Measurements from ENCODE around the gene BAK1. TPM values are rescaled to one million over a fixed set of nuclear protein-coding genes. Genes with fewer than 3 reads are reported as not detected.

The BAK1 gene
- total and polyA plus RNA-seq, 2 donors (not counting 3 experiments of a cell fraction or from before 2014, with no cell fraction given): 25.4 to 37.1 TPM

DNA sequence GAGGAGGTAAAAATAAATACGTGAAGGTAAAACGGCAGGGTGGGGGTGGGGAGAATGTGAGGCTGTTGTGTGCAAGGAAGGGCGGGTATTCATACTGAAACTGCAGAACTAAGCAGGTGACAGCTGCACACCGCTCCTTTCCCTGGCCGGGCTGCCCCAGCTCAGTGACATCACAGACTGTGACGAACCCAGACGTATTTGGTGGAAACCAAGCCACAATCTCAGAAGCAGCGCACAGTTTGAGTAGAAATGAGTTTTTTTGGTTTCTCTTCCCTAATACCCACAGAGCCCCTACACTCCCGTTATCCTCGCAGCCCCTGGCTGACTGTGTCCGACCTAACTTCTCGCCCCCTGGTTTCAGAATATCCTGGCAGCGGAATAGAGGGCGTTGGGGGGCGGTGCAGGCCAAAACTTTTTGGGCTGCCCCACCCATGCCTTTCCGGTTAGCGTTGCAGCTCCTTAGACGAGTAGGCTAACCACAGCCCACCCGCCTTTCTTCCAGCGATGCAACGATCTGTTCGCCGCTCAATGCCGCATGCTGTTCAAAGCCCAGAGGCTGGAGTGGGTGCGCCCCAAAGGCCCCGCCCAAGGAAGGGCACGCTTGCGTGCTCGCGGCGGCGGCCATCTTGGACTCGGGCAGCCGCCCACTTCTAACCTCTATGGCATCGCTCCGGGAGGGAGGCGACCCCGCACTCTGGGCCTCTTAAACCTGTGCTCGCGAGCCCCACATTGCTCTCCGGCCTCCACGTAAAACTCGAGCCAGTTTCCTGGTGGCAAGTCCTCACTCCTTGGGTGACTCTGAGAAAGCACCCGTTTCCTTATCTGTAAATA is 9.1 kb downstream of the BAK1 start:
- Histone ChIP-seq H3K9ac (replicated peaks; ENCODE audit: extremely low read depth, insufficient read depth, low read length) (peak overlapping the region; percentile 27), H3K9me1 (replicated peaks; ENCODE audit: control insufficient read depth, extremely low read depth, insufficient read depth, low read length) (no peaks in the 10 kb centered on the region), H3K4me1 (ENCODE audit: control insufficient read depth, extremely low read depth, insufficient read depth, low read length) (peaks cover 8% of the 10 kb centered on the region), H3K27me3 (ENCODE audit: control insufficient read depth in 2 of 2, insufficient read depth in 2 of 2, low read length in 2 of 2) (no peaks in the 10 kb centered on the region), H3K4me2 (ENCODE audit: insufficient read depth, low read length) (peak overlapping the region; percentile 92), H3K4me3 (replicated peaks in 1 of 3; ENCODE audit: insufficient read depth in 1 of 3, low read depth in 1 of 3, low read length in 3 of 3) (peak overlapping the region; percentile 75 to 81 (median 79)), H3K9me3 (replicated peaks; ENCODE audit: control insufficient read depth, insufficient read depth, low read length) (no peaks in the 10 kb centered on the region), H3K79me2 (ENCODE audit: control insufficient read depth, insufficient read depth, low read length) (no peaks in the 10 kb centered on the region), H4K20me1 (replicated peaks; ENCODE audit: control insufficient read depth, extremely low read depth, insufficient read depth, low read length) (no peaks in the 10 kb centered on the region), H3K36me3 (ENCODE audit: control insufficient read depth in 2 of 2, extremely low read depth in 1 of 2, insufficient read depth in 2 of 2, low read length in 2 of 2) (peaks cover 13 to 22% of the 10 kb centered on the region in 2 experiments), H3K27ac (ENCODE audit: insufficient read depth, low read depth, low read length) (no peak overlapping the region), H2AFZ (ENCODE audit: low read depth, low read length) (peak overlapping the region; percentile 94)
- POLR2A ChIA-PET: no interaction called here
- intact Hi-C loops (cut with micrococcal nuclease) (loop anchor here (10.0 kb wide), 1 partner anchor 256 kb away; the partner anchor contains the start of genes TAPBP and ZBTB22), dilution Hi-C loops (cut with MboI; ENCODE audit: extremely low pct_ligation_motif_present, low sequenced_read_pairs) (no loop called here)
- CTCF ChIA-PET: interaction anchor here (0.6 to 0.9 kb wide), 3 partner anchors 9 to 126 kb away, joined by 3 to 5 read pairs (median 3); partner anchors contain the start of gene BAK1
- peak; percentile 65 for DNase-seq (ENCODE audit: low read depth, low spot score)
- no TSS peak for BruUV-seq (replicated peaks)
- peak; percentile 69 for TF ChIP-seq POLR2AphosphoS5 (IDR thresholded peaks at IDR 0.05; ENCODE audit: insufficient read depth, low read depth, low read length)
- peak; percentile 57 for TF ChIP-seq POLR2A (IDR thresholded peaks at IDR 0.05; ENCODE audit: low read depth, low read length)
- TF ChIP-seq, protein P1, sequence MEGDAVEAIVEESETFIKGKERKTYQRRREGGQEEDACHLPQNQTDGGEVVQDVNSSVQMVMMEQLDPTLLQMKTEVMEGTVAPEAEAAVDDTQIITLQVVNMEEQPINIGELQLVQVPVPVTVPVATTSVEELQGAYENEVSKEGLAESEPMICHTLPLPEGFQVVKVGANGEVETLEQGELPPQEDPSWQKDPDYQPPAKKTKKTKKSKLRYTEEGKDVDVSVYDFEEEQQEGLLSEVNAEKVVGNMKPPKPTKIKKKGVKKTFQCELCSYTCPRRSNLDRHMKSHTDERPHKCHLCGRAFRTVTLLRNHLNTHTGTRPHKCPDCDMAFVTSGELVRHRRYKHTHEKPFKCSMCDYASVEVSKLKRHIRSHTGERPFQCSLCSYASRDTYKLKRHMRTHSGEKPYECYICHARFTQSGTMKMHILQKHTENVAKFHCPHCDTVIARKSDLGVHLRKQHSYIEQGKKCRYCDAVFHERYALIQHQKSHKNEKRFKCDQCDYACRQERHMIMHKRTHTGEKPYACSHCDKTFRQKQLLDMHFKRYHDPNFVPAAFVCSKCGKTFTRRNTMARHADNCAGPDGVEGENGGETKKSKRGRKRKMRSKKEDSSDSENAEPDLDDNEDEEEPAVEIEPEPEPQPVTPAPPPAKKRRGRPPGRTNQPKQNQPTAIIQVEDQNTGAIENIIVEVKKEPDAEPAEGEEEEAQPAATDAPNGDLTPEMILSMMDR (IDR thresholded peaks at IDR 0.05; ENCODE audit: extremely low read depth in 1 of 2, insufficient read depth in 1 of 2, low read depth in 1 of 2, low read length in 2 of 2): no peak
- no peak for TF ChIP-seq EZH2 (IDR thresholded peaks at IDR 0.05; ENCODE audit: borderline replicate concordance, low read depth, low read length, severe bottlenecking)
- TF ChIP-seq MYC (IDR thresholded peaks at IDR 0.05; ENCODE audit: low read depth, low read length): peak; percentile 11
- TF ChIP-seq GATA2 (IDR thresholded peaks at IDR 0.05; ENCODE audit: insufficient read depth, insufficient read length, low read depth, low read length): no peak
- no peak for TF ChIP-seq JUN (IDR thresholded peaks at IDR 0.05; ENCODE audit: borderline replicate concordance, insufficient read depth, insufficient read length, low read depth)
- peak; percentile 44 for TF ChIP-seq MAX (IDR thresholded peaks at IDR 0.05; ENCODE audit: insufficient read depth, insufficient read length)
- TF ChIP-seq FOS (IDR thresholded peaks at IDR 0.05; ENCODE audit: borderline replicate concordance, insufficient read depth, low read length): no peak
- FAIRE-seq: peak; percentile 95
